Progenitor cell of endocrine pancreas (in vitro differentiated cells): ENCODE data around the gene AQP12A. TPM values are rescaled to one million over a fixed set of nuclear protein-coding genes. Genes with fewer than 3 reads are reported as not detected.
A peak's percentile ranks its signal among the peaks of the same experiment; 100 is the strongest.

Experiments
- DNase-seq: peaks from one replicate; pipeline ENCODE4 v3.0.0; 2021; ENCODE audit warnings: low spot score; ENCODE audit not compliant: unreplicated experiment
- H3K27ac Mint-ChIP-seq: 2 replicates; pipeline ENCODE4 v1.8.0; 2021; ENCODE audit warnings: mild to moderate bottlenecking, moderate library complexity, mixed read lengths
- H3K27me3 Mint-ChIP-seq: 2 replicates; pipeline ENCODE4 v1.8.0; 2021; ENCODE audit warnings: mixed read lengths
- H3K36me3 Mint-ChIP-seq: 2 replicates; pipeline ENCODE4 v1.8.0; 2022; ENCODE audit warnings: mixed read lengths; ENCODE audit not compliant: insufficient read depth
- H3K4me1 Mint-ChIP-seq: 2 replicates; pipeline ENCODE4 v1.8.0; 2021; ENCODE audit warnings: low read depth, mixed read lengths
- H3K4me3 Mint-ChIP-seq: 2 replicates; pipeline ENCODE4 v1.8.0; 2021; ENCODE audit warnings: low read depth, mild to moderate bottlenecking, moderate library complexity, mixed read lengths
- H3K9me3 Mint-ChIP-seq: 2 replicates; pipeline ENCODE4 v1.8.0; 2021; ENCODE audit warnings: low read depth, mixed read lengths
- CTCF ChIP-seq: fragments of 200-600 bp; sonication (generic); IDR thresholded peaks from one replicate; pipeline ENCODE4 v1.5.0; 2021; ENCODE audit warnings: antibody characterized with exemption, mild to moderate bottlenecking; ENCODE audit not compliant: unreplicated experiment
- total RNA-seq: library from RNA; stranded (reverse); gene quantifications from 2 replicates; pipeline ENCODE4 v1.2.1, GENCODE V29; 2021

AQP12A gene
- total RNA-seq, 1 donor from 2014 or later: not detected

GRCh38 chr2:240663546-240664190 is 28.0 kb upstream of the AQP12A start:
- Mint-ChIP-seq H3K27ac (no peak overlapping the region), H3K36me3 (no peaks in the 10 kb centered on the region), H3K4me1 (no peaks in the 10 kb centered on the region), H3K9me3 (peaks cover 10% of the 10 kb centered on the region), H3K27me3 (peaks cover 13% of the 10 kb centered on the region), H3K4me3 (no peak overlapping the region)
- TF ChIP-seq CTCF: peak; percentile 9
- no peak for DNase-seq

GRCh38 chr2:240664622-240665021 is 27.0 kb upstream of the AQP12A start:
- no peak for DNase-seq
- peaks cover 10% of the 10 kb centered on the region for H3K9me3 Mint-ChIP-seq
- no peak overlapping the region for H3K27ac Mint-ChIP-seq
- no peaks in the 10 kb centered on the region for H3K36me3 Mint-ChIP-seq
- H3K27me3 Mint-ChIP-seq: peaks cover 5% of the 10 kb centered on the region
- H3K4me1 Mint-ChIP-seq: no peaks in the 10 kb centered on the region
- H3K4me3 Mint-ChIP-seq: no peak overlapping the region
- no peak for TF ChIP-seq CTCF

GRCh38 chr2:240670402-240670801 is 21.3 kb upstream of the AQP12A start:
- no peak overlapping the region for H3K27ac Mint-ChIP-seq

GRCh38 chr2:240670950-240671349 is 20.7 kb upstream of the AQP12A start:
- no peak overlapping the region for H3K4me3 Mint-ChIP-seq
- no peak for DNase-seq
- H3K27me3 Mint-ChIP-seq: peaks cover 25% of the 10 kb centered on the region
- H3K9me3 Mint-ChIP-seq: no peaks in the 10 kb centered on the region
- H3K4me1 Mint-ChIP-seq: no peaks in the 10 kb centered on the region
- no peak overlapping the region for H3K27ac Mint-ChIP-seq
- no peaks in the 10 kb centered on the region for H3K36me3 Mint-ChIP-seq
- no peak for TF ChIP-seq CTCF

More at GRCh38 chr2:240670402-240670801, 21.3 kb upstream of the AQP12A start:
- H3K27me3 Mint-ChIP-seq: peaks cover 25% of the 10 kb centered on the region
- H3K4me3 Mint-ChIP-seq: no peak overlapping the region
- H3K9me3 Mint-ChIP-seq: no peaks in the 10 kb centered on the region
- no peaks in the 10 kb centered on the region for H3K4me1 Mint-ChIP-seq
- H3K36me3 Mint-ChIP-seq: no peaks in the 10 kb centered on the region
- no peak for TF ChIP-seq CTCF
- DNase-seq: no peak

- peaks cover 23% of the 10 kb centered on the region for H3K27me3 Mint-ChIP-seq
- H3K36me3 Mint-ChIP-seq: no peaks in the 10 kb centered on the region
- no peak for DNase-seq
Measured at GRCh38 chr2:240672076-240672700, 19.5 kb upstream of the AQP12A start.

More at GRCh38 chr2:240672076-240672700, 19.5 kb upstream of the AQP12A start:
- Mint-ChIP-seq H3K4me3 (no peak overlapping the region), H3K27ac (no peak overlapping the region), H3K9me3 (no peaks in the 10 kb centered on the region), H3K4me1 (no peaks in the 10 kb centered on the region)
- no peak for TF ChIP-seq CTCF
